ENCODE results near the gene SLC47A2. TPM values are rescaled to one million over a fixed set of nuclear protein-coding genes. Genes with fewer than 3 reads are reported as not detected.

Gene SLC47A2
- total RNA-seq, 1 donor from 2014 or later: 0.24 TPM

- peaks cover 19% of the 10 kb centered on the region for H3K4me1 Mint-ChIP-seq (ENCODE audit: unreplicated experiment)
- no peak for DNase-seq (ENCODE audit: extremely low spot score, unreplicated experiment)
- H3K36me3 Mint-ChIP-seq (ENCODE audit: unreplicated experiment): no peaks in the 10 kb centered on the region
- peaks cover 2% of the 10 kb centered on the region for H3K27me3 Mint-ChIP-seq (ENCODE audit: unreplicated experiment)
- H3K9me3 Mint-ChIP-seq (ENCODE audit: unreplicated experiment): no peaks in the 10 kb centered on the region
- H3K27ac Mint-ChIP-seq (ENCODE audit: unreplicated experiment): no peak overlapping the region
- no peak for TF ChIP-seq CTCF (IDR thresholded peaks at IDR 0.05)
- no peak overlapping the region for H3K4me3 Mint-ChIP-seq (ENCODE audit: unreplicated experiment)
Observed at GRCh38 chr17:19733953-19734526, 17.7 kb upstream of the SLC47A2 start.

- Mint-ChIP-seq H3K4me1 (ENCODE audit: unreplicated experiment) (peaks cover 41% of the 10 kb centered on the region), H3K4me3 (ENCODE audit: unreplicated experiment) (no peak overlapping the region), H3K27me3 (ENCODE audit: unreplicated experiment) (peaks cover 2% of the 10 kb centered on the region), H3K9me3 (ENCODE audit: unreplicated experiment) (no peaks in the 10 kb centered on the region), H3K27ac (ENCODE audit: unreplicated experiment) (no peak overlapping the region), H3K36me3 (ENCODE audit: unreplicated experiment) (no peaks in the 10 kb centered on the region)
- DNase-seq (ENCODE audit: extremely low spot score, unreplicated experiment): no peak
- TF ChIP-seq CTCF (IDR thresholded peaks at IDR 0.05): no peak
Observed at GRCh38 chr17:19731626-19732025, 15.2 kb upstream of the SLC47A2 start.

DNA sequence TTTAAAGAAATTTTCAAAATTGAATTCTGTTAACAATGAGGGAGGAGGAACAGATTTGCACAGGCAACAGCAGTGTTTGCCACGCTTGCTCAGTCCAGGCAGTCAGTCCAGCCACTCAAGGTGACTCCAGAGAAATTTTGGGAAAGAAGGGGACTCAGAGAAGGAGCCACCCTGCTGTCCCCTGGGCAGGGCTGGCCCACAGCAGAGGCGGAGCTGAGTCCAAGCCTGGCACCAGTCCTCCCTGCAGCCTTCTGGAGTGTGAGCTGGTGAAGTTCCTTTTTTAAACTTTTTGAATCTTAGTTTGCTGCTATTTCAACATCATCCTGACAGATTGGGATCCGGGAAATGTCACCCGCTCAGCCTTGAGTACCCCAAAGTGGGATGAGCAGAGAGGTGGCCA is 14.5 kb upstream of the SLC47A2 start:
- Mint-ChIP-seq H3K9me3 (ENCODE audit: unreplicated experiment) (no peaks in the 10 kb centered on the region), H3K27ac (ENCODE audit: unreplicated experiment) (no peak overlapping the region), H3K4me1 (ENCODE audit: unreplicated experiment) (peaks cover 41% of the 10 kb centered on the region), H3K36me3 (ENCODE audit: unreplicated experiment) (no peaks in the 10 kb centered on the region), H3K27me3 (ENCODE audit: unreplicated experiment) (peaks cover 2% of the 10 kb centered on the region), H3K4me3 (ENCODE audit: unreplicated experiment) (no peak overlapping the region)
- DNase-seq (ENCODE audit: extremely low spot score, unreplicated experiment): no peak
- no peak for TF ChIP-seq CTCF (IDR thresholded peaks at IDR 0.05)

- TF ChIP-seq CTCF (IDR thresholded peaks at IDR 0.05): no peak
- no peak for DNase-seq (ENCODE audit: extremely low spot score, unreplicated experiment)
- H3K9me3 Mint-ChIP-seq (ENCODE audit: unreplicated experiment): no peaks in the 10 kb centered on the region
- no peaks in the 10 kb centered on the region for H3K36me3 Mint-ChIP-seq (ENCODE audit: unreplicated experiment)
- peaks cover 2% of the 10 kb centered on the region for H3K27me3 Mint-ChIP-seq (ENCODE audit: unreplicated experiment)
- H3K4me1 Mint-ChIP-seq (ENCODE audit: unreplicated experiment): peaks cover 46% of the 10 kb centered on the region
- peak overlapping the region; percentile 55 for H3K27ac Mint-ChIP-seq (ENCODE audit: unreplicated experiment)
- no peak overlapping the region for H3K4me3 Mint-ChIP-seq (ENCODE audit: unreplicated experiment)
Observed at GRCh38 chr17:19729900-19730299, 13.5 kb upstream of the SLC47A2 start.

DNA sequence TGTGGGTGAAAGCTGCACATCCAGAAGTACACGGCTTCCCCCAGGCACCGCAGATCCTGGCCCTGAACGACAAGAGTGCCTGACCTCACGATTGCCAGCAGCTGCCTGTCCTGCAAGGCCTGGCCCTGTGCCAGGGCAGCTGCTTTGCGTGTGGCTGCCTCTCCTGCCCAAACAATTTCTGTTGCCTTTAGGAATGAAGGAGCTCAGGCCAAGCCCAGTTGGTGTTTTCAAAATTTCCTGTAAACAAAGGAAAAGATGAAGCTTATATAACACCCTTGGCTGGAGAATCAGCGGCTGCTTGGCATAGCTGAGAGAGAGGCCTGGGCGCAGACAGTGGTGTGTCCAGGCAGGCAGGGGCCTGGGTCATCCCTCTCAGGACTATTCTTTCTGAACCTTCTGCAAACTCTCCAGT is 11.7 kb upstream of the SLC47A2 start:
- no peaks in the 10 kb centered on the region for H3K36me3 Mint-ChIP-seq (ENCODE audit: unreplicated experiment)
- TF ChIP-seq CTCF (IDR thresholded peaks at IDR 0.05): no peak
- peak overlapping the region; percentile 93 for H3K27ac Mint-ChIP-seq (ENCODE audit: unreplicated experiment)
- H3K27me3 Mint-ChIP-seq (ENCODE audit: unreplicated experiment): peaks cover 2% of the 10 kb centered on the region
- peaks cover 53% of the 10 kb centered on the region for H3K4me1 Mint-ChIP-seq (ENCODE audit: unreplicated experiment)
- peak; percentile 95 for DNase-seq (ENCODE audit: extremely low spot score, unreplicated experiment)
- H3K4me3 Mint-ChIP-seq (ENCODE audit: unreplicated experiment): no peak overlapping the region
- no peaks in the 10 kb centered on the region for H3K9me3 Mint-ChIP-seq (ENCODE audit: unreplicated experiment)
